Prostate gland (tissue), 2 donors: Measurements from ENCODE around the gene SPTSSB.
A peak's percentile ranks its signal among the peaks of the same experiment; 100 is the strongest.

Experiments used
- POLR2A ChIP-seq: fragments of 450-650 bp; IDR thresholded peaks from one replicate; pipeline ENCODE4 v1.6.1; 2016; ENCODE audit warnings: antibody characterized with exemption, mild to moderate bottlenecking
- POLR2AphosphoS5 ChIP-seq: sonication (generic); formaldehyde crosslinking; IDR thresholded peaks from one replicate; pipeline ENCODE4 v1.6.1; 2017; ENCODE audit warnings: antibody characterized with exemption
- TF ChIP-seq, protein P1 (sequence below), 4 experiments: fragments of 200-600 bp in 2 of 4; fragments of 450-650 bp in 2 of 4; sonication (generic) in 2 of 4; IDR thresholded peaks; 1 replicate in 3 of 4; 2 replicates in 1 of 4; pipeline ENCODE4 v1.5.1; 2016 to 2019; ENCODE audit warnings: antibody characterized with exemption in 4 of 4, mild to moderate bottlenecking in 2 of 4, moderate library complexity in 2 of 4

DNA sequence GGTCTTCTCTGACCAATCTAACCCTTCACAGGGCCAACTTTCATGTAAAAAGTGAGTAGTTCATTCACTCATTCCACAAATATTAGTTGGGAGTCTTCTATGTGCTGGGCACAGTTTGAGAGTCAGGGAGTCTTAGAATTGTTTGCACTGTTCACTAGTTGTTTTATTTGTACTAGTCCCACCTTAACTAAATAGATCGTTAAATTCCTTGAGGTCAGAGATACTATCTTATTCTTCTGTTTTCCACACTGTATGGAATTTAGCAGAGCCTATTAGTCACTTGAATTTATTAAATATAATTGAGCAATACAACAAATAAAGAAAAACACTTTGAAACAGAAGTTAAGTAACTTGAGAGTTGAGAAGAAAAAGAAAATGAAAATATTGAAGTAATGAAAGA, 40.8 kb upstream of the SPTSSB start:
- TF ChIP-seq, protein P1, sequence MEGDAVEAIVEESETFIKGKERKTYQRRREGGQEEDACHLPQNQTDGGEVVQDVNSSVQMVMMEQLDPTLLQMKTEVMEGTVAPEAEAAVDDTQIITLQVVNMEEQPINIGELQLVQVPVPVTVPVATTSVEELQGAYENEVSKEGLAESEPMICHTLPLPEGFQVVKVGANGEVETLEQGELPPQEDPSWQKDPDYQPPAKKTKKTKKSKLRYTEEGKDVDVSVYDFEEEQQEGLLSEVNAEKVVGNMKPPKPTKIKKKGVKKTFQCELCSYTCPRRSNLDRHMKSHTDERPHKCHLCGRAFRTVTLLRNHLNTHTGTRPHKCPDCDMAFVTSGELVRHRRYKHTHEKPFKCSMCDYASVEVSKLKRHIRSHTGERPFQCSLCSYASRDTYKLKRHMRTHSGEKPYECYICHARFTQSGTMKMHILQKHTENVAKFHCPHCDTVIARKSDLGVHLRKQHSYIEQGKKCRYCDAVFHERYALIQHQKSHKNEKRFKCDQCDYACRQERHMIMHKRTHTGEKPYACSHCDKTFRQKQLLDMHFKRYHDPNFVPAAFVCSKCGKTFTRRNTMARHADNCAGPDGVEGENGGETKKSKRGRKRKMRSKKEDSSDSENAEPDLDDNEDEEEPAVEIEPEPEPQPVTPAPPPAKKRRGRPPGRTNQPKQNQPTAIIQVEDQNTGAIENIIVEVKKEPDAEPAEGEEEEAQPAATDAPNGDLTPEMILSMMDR (IDR thresholded peaks at IDR 0.05), result no peak
- no peak for TF ChIP-seq POLR2A
- TF ChIP-seq POLR2AphosphoS5, result peak; percentile 41
